PC-9 (cell line): ENCODE measurements around the gene ASB6. TPM values are rescaled to one million over a fixed set of nuclear protein-coding genes. Genes with fewer than 3 reads are reported as not detected.
A peak's percentile ranks its signal among the peaks of the same experiment; 100 is the strongest.

Experiments used
- BruUV-seq: library from RNA; stranded (reverse); fragments of 400-500 nt; replicated peaks from 2 replicates; lab custom pipeline; 2021; lab: Mats Ljungman, UMichigan
- CTCF ChIA-PET: fragments of 300-600 bp; sonication (Branson Sonifier 250); formaldehyde crosslinking; loops from one replicate; lab custom pipeline; 2022; ENCODE audit warnings: antibody characterized with exemption; lab: Charles Lee
- POLR2A ChIA-PET: fragments of 300-600 bp; sonication (Branson Sonifier 250); formaldehyde crosslinking; loops from one replicate; lab custom pipeline; 2022; ENCODE audit warnings: antibody characterized with exemption; ENCODE audit not compliant: unreplicated experiment; lab: Charles Lee
- DNase-seq, 2 experiments: peaks; one replicate each; pipeline versions ENCODE4 v3.0.0 to v3.0.0-alpha.2; 2015 to 2022; ENCODE audit warnings: mixed read lengths in 1 of 2
- H2AFZ ChIP-seq: fragments of 200-600 bp; sonication (generic); 2 replicates; pipeline ENCODE4 v1.8.1; 2017; ENCODE audit warnings: antibody characterized with exemption
- H3F3A ChIP-seq: fragments of 200-600 bp; sonication (generic); 2 replicates; pipeline ENCODE4 v1.8.1; 2017; ENCODE audit warnings: antibody characterized with exemption, mild to moderate bottlenecking, low read depth; ENCODE audit not compliant: insufficient read depth
- H3K27ac ChIP-seq: fragments of 200-600 bp; sonication (generic); 2 replicates; pipeline ENCODE4 v1.6.1; 2016; ENCODE audit warnings: mixed run types
- H3K27me3 ChIP-seq: fragments of 200-600 bp; sonication (generic); 2 replicates; pipeline ENCODE4 v1.6.1; 2016; ENCODE audit warnings: low read depth, mixed run types; ENCODE audit not compliant: insufficient read depth
- H3K36me3 ChIP-seq: fragments of 200-600 bp; sonication (generic); 2 replicates; pipeline ENCODE4 v1.6.1; 2016; ENCODE audit warnings: low read depth, mixed run types
- H3K4me1 ChIP-seq: fragments of 200-600 bp; sonication (generic); replicated peaks from 2 replicates; pipeline ENCODE4 v1.6.1; 2016; ENCODE audit warnings: mixed run types; ENCODE audit not compliant: insufficient read depth
- H3K4me2 ChIP-seq: fragments of 200-600 bp; sonication (generic); 2 replicates; pipeline ENCODE4 v1.6.1; 2017; ENCODE audit warnings: mixed run types
- H3K4me3 ChIP-seq: fragments of 200-600 bp; sonication (generic); 2 replicates; pipeline ENCODE4 v1.6.1; 2016; ENCODE audit warnings: mixed run types
- H3K79me2 ChIP-seq: fragments of 200-600 bp; sonication (generic); 2 replicates; pipeline ENCODE4 v1.6.1; 2017; ENCODE audit warnings: low read depth, mixed run types
- H3K9me2 ChIP-seq: fragments of 200-600 bp; sonication (generic); 2 replicates; pipeline ENCODE4 v1.8.1; 2017; ENCODE audit warnings: mild to moderate bottlenecking; ENCODE audit not compliant: insufficient read depth
- H3K9me3 ChIP-seq: fragments of 200-600 bp; sonication (generic); 2 replicates; pipeline ENCODE4 v1.8.1; 2016; ENCODE audit warnings: low read depth; ENCODE audit not compliant: insufficient read depth
- H4K20me1 ChIP-seq: fragments of 200-600 bp; sonication (generic); 2 replicates; pipeline ENCODE4 v1.8.1; 2017; ENCODE audit not compliant: insufficient read depth
- CTCF ChIP-seq: fragments of 200-600 bp; sonication (generic); conservative IDR thresholded peaks from 2 replicates; pipeline ENCODE4 v1.6.1; 2017; ENCODE audit warnings: mixed run types, antibody characterized with exemption, mild to moderate bottlenecking, moderate library complexity
- EZH2 ChIP-seq: fragments of 200-600 bp; sonication (generic); IDR thresholded peaks from 2 replicates; pipeline ENCODE4 v1.8.0; 2017; ENCODE audit warnings: antibody characterized with exemption, low read depth
- intact Hi-C: fragments of 100-400 bp; cut with micrococcal nuclease; formaldehyde crosslinking; loops from one replicate; pipeline ENCODE4 v1.10.0; 2022; ENCODE audit not compliant: unreplicated experiment
- total RNA-seq: library from RNA; stranded (reverse); gene quantifications from 2 replicates; pipeline ENCODE4 v1.2.3, GENCODE V29; 2021

Gene ASB6
- total RNA-seq, 1 experiment from 2014 or later, result 20.2 TPM

- H3F3A ChIP-seq, result peaks cover 9% of the 10 kb centered on the region
- BruUV-seq, result no TSS peak
- H3K27me3 ChIP-seq, result peaks cover 3% of the 10 kb centered on the region; the same call in 1 of the 2 replicates
- H3K36me3 ChIP-seq, result no peaks in the 10 kb centered on the region
- H4K20me1 ChIP-seq, result no peaks in the 10 kb centered on the region
- H3K4me3 ChIP-seq, result no peak overlapping the region
- ChIA-PET POLR2A (interaction anchor here (0.6 kb wide), 1 partner anchor 36 kb away, joined by 6 read pairs; no protein-coding TSS in a partner anchor), CTCF (interaction anchor here (0.7 kb wide), 1 partner anchor 36 kb away, joined by 3 read pairs; no protein-coding TSS in a partner anchor)
- no peak overlapping the region for H3K27ac ChIP-seq
- no peak for DNase-seq
- H3K4me2 ChIP-seq, result no peak overlapping the region
- no peaks in the 10 kb centered on the region for H3K9me3 ChIP-seq
- no peaks in the 10 kb centered on the region for H3K79me2 ChIP-seq
- intact Hi-C loops, result no loop called here
- TF ChIP-seq EZH2 (no peak), CTCF (no peak)
- H3K4me1 ChIP-seq, result peaks cover 12% of the 10 kb centered on the region
- H3K9me2 ChIP-seq, result no peaks in the 10 kb centered on the region
- H2AFZ ChIP-seq, result no peak overlapping the region
Observed at GRCh38 chr9:129661029-129661428, 19.1 kb upstream of the ASB6 start.

- H3K9me3 ChIP-seq, result no peaks in the 10 kb centered on the region
- peak overlapping the region; percentile 67 for H3K4me2 ChIP-seq
- peaks cover 12% of the 10 kb centered on the region for H3K4me1 ChIP-seq
- H3K27me3 ChIP-seq, result no peaks in the 10 kb centered on the region
- no peak overlapping the region for H3K27ac ChIP-seq
- no peaks in the 10 kb centered on the region for H3K79me2 ChIP-seq
- H3K36me3 ChIP-seq, result no peaks in the 10 kb centered on the region
- ChIA-PET CTCF (no interaction called here), POLR2A (interaction anchor here (0.6 to 0.7 kb wide), 3 partner anchors 112 to 1336 kb away, joined by 3 to 8 read pairs (median 5); no protein-coding TSS in a partner anchor)
- intact Hi-C loops, result no loop called here
- no peak overlapping the region for H2AFZ ChIP-seq
- no TSS peak for BruUV-seq
- H4K20me1 ChIP-seq, result no peaks in the 10 kb centered on the region
- no peaks in the 10 kb centered on the region for H3K9me2 ChIP-seq
- H3F3A ChIP-seq, result peaks cover 9% of the 10 kb centered on the region
- TF ChIP-seq CTCF, result no peak
- no peak for TF ChIP-seq EZH2
- peak; percentile 35 to 69 for DNase-seq
- H3K4me3 ChIP-seq, result no peak overlapping the region
Observed at GRCh38 chr9:129656795-129657390, 14.9 kb upstream of the ASB6 start.

- Histone ChIP-seq H2AFZ (no peak overlapping the region), H3K27me3 (no peaks in the 10 kb centered on the region), H3K4me3 (no peak overlapping the region), H3K36me3 (no peaks in the 10 kb centered on the region), H3K4me2 (no peak overlapping the region), H3F3A (peaks cover 9% of the 10 kb centered on the region), H4K20me1 (no peaks in the 10 kb centered on the region), H3K79me2 (no peaks in the 10 kb centered on the region), H3K9me3 (no peaks in the 10 kb centered on the region), H3K9me2 (no peaks in the 10 kb centered on the region), H3K27ac (no peak overlapping the region), H3K4me1 (peaks cover 12% of the 10 kb centered on the region)
- intact Hi-C loops, result no loop called here
- no peak for TF ChIP-seq EZH2
- no peak for TF ChIP-seq CTCF
- DNase-seq, result no peak
- BruUV-seq, result no TSS peak
- ChIA-PET CTCF (interaction anchor here (0.5 kb wide), 1 partner anchor 145 kb away, joined by 3 read pairs; no protein-coding TSS in a partner anchor), POLR2A (no interaction called here)
Observed at GRCh38 chr9:129655696-129656095, 13.7 kb upstream of the ASB6 start.
